ENCODE measurements around the gene FGF3. TPM values are rescaled to one million over a fixed set of nuclear protein-coding genes. Genes with fewer than 3 reads are reported as not detected.

FGF3 gene
- total and polyA plus RNA-seq, 2 experiments from 2014 or later = 0.77 TPM; not detected in 1

- Histone ChIP-seq H3K4me3 (no peak overlapping the region), H3K36me3 (no peaks in the 10 kb centered on the region), H3K9me3 (ENCODE audit: low read depth) (no peaks in the 10 kb centered on the region), H3K27ac (no peak overlapping the region), H3K27me3 (no peaks in the 10 kb centered on the region), H3K4me1 (ENCODE audit: low read depth) (no peaks in the 10 kb centered on the region)
- TF ChIP-seq CTCF (IDR thresholded peaks at IDR 0.05; ENCODE audit: low read depth, low read length) = no peak
- DNase-seq (ENCODE audit: low read depth in 1 of 2, low spot score in 1 of 2) = no peak
Measured at GRCh38 chr11:69861901-69862300, 42.7 kb upstream of the FGF3 start.

GRCh38 chr11:69860796-69861445, 41.7 kb upstream of the FGF3 start:
- H3K4me3 ChIP-seq = no peak overlapping the region
- no peaks in the 10 kb centered on the region for H3K27me3 ChIP-seq
- no peaks in the 10 kb centered on the region for H3K4me1 ChIP-seq (ENCODE audit: low read depth)
- no peak for DNase-seq (ENCODE audit: low read depth in 1 of 2, low spot score in 1 of 2)
- H3K36me3 ChIP-seq = no peaks in the 10 kb centered on the region
- H3K9me3 ChIP-seq (ENCODE audit: low read depth) = no peaks in the 10 kb centered on the region
- no peak for TF ChIP-seq CTCF (IDR thresholded peaks at IDR 0.05; ENCODE audit: low read depth, low read length)
- H3K27ac ChIP-seq = no peak overlapping the region

- TF ChIP-seq CTCF (IDR thresholded peaks at IDR 0.05; ENCODE audit: low read depth, low read length) = no peak
- Histone ChIP-seq H3K27me3 (no peaks in the 10 kb centered on the region), H3K4me3 (no peak overlapping the region), H3K9me3 (ENCODE audit: low read depth) (no peaks in the 10 kb centered on the region), H3K4me1 (ENCODE audit: low read depth) (no peaks in the 10 kb centered on the region), H3K36me3 (no peaks in the 10 kb centered on the region), H3K27ac (no peak overlapping the region)
- DNase-seq (ENCODE audit: low read depth in 1 of 2, low spot score in 1 of 2) = no peak
Measured at GRCh38 chr11:69860244-69860643, 41.0 kb upstream of the FGF3 start.

GRCh38 chr11:69859275-69859934, 40.2 kb upstream of the FGF3 start:
- no peak for DNase-seq (ENCODE audit: low read depth in 1 of 2, low spot score in 1 of 2)
- Histone ChIP-seq H3K9me3 (ENCODE audit: low read depth) (no peaks in the 10 kb centered on the region), H3K27ac (no peak overlapping the region), H3K4me1 (ENCODE audit: low read depth) (no peaks in the 10 kb centered on the region), H3K27me3 (no peaks in the 10 kb centered on the region), H3K36me3 (no peaks in the 10 kb centered on the region), H3K4me3 (no peak overlapping the region)
- no peak for TF ChIP-seq CTCF (IDR thresholded peaks at IDR 0.05; ENCODE audit: low read depth, low read length)

GRCh38 chr11:69855421-69855820, 36.2 kb upstream of the FGF3 start:
- no peaks in the 10 kb centered on the region for H3K27me3 ChIP-seq
- H3K4me3 ChIP-seq = no peak overlapping the region
- no peak overlapping the region for H3K27ac ChIP-seq
- DNase-seq (ENCODE audit: low read depth in 1 of 2, low spot score in 1 of 2) = no peak
- TF ChIP-seq CTCF (IDR thresholded peaks at IDR 0.05; ENCODE audit: low read depth, low read length) = no peak
- H3K4me1 ChIP-seq (ENCODE audit: low read depth) = no peaks in the 10 kb centered on the region
- H3K36me3 ChIP-seq = no peaks in the 10 kb centered on the region
- no peaks in the 10 kb centered on the region for H3K9me3 ChIP-seq (ENCODE audit: low read depth)

All from cardiac muscle cell (in vitro differentiated cells and primary cell).